ENCODE measurements around the gene AGAP6. TPM values are rescaled to one million over a fixed set of nuclear protein-coding genes. Genes with fewer than 3 reads are reported as not detected.
"Not testable (repeated sequence)": the region's sequence is repeated elsewhere in the genome, so short reads cannot be mapped to it uniquely, and the experiment has no call there.

The AGAP6 gene
- polyA plus RNA-seq, 3 donors = 0.31 to 37.6 (median 0.65) TPM

DNA sequence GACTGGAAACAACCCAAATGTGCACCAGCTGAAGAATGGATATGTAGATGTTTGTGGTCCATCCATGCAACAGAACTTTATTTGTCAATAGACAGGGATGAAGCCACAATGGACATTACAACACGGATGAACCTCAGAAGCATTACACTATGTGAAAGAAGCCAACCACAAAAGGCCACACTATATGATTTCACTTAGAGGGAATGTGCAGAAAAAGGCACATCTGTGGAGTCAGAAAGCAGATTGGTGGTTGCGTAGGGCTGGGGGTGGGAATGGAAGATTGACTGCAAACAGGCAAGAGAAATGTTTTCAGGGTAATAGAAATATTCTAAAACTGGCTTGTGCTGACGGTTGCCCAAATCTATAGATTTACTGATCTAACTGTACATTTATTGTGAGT, 45.3 kb downstream of the AGAP6 start:
- Histone ChIP-seq H3K4me1 (ENCODE audit: control insufficient read depth in 1 of 2, insufficient read depth in 2 of 2, low read length in 2 of 2) (no peaks in the 10 kb centered on the region), H3K79me2 (ENCODE audit: insufficient read depth, low read length) (no peaks in the 10 kb centered on the region), H3K27me3 (ENCODE audit: control insufficient read depth in 2 of 2, insufficient read depth in 2 of 2, low read length in 2 of 2) (no peaks in the 10 kb centered on the region), H3K4me2 (replicated peaks; ENCODE audit: extremely low read depth, low read length, poor library complexity, severe bottlenecking) (no peak overlapping the region), H2AFZ (ENCODE audit: insufficient read depth, low read depth, low read length, poor library complexity, severe bottlenecking) (no peak overlapping the region), H3K9me3 (replicated peaks in 1 of 2; ENCODE audit: control insufficient read depth in 1 of 2, insufficient read depth in 1 of 2, low read length in 2 of 2) (no peaks in the 10 kb centered on the region), H3K27ac (ENCODE audit: low read depth in 1 of 2, low read length in 2 of 2) (no peak overlapping the region), H3K4me3 (replicated peaks in 1 of 3; ENCODE audit: low read depth in 2 of 3, low read length in 3 of 3) (no peak overlapping the region), H4K20me1 (ENCODE audit: insufficient read depth, low read length) (no peaks in the 10 kb centered on the region), H3K9ac (ENCODE audit: insufficient read depth, low read length, poor library complexity, severe bottlenecking) (no peak overlapping the region), H3K36me3 (replicated peaks in 1 of 2; ENCODE audit: control insufficient read depth in 1 of 2, insufficient read depth in 2 of 2, low read length in 2 of 2) (no peaks in the 10 kb centered on the region)
- Mint-ChIP-seq H3K9me3 (peaks cover 0 to 6% (median 0%) of the 10 kb centered on the region in 7 donors), H3K27me3 (ENCODE audit: low read depth in 3 of 3) (peaks cover 1 to 18% (median 1%) of the 10 kb centered on the region in 3 donors), H3K4me1 (peaks cover 2% of the 10 kb centered on the region), H3K36me3 (no peaks in the 10 kb centered on the region), H3K27ac (no peak overlapping the region), H3K4me3 (no peak overlapping the region)
- 100% methylated on average over 1 of the region's 3 CpGs for WGBS (ENCODE audit: insufficient coverage)
- TF ChIP-seq, protein P1, sequence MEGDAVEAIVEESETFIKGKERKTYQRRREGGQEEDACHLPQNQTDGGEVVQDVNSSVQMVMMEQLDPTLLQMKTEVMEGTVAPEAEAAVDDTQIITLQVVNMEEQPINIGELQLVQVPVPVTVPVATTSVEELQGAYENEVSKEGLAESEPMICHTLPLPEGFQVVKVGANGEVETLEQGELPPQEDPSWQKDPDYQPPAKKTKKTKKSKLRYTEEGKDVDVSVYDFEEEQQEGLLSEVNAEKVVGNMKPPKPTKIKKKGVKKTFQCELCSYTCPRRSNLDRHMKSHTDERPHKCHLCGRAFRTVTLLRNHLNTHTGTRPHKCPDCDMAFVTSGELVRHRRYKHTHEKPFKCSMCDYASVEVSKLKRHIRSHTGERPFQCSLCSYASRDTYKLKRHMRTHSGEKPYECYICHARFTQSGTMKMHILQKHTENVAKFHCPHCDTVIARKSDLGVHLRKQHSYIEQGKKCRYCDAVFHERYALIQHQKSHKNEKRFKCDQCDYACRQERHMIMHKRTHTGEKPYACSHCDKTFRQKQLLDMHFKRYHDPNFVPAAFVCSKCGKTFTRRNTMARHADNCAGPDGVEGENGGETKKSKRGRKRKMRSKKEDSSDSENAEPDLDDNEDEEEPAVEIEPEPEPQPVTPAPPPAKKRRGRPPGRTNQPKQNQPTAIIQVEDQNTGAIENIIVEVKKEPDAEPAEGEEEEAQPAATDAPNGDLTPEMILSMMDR (IDR thresholded peaks at IDR 0.05) = no peak
- intact Hi-C loops (cut with micrococcal nuclease) = no loop called here
- DNase-seq = no peak

GRCh38 chr10:50035337-50035736, 47.1 kb downstream of the AGAP6 start:
- H3K27ac ChIP-seq (ENCODE audit: low read depth in 1 of 2, low read length in 2 of 2); H3K4me1 Mint-ChIP-seq; H3K36me3 ChIP-seq (replicated peaks in 1 of 2; ENCODE audit: control insufficient read depth in 1 of 2, insufficient read depth in 2 of 2, low read length in 2 of 2); H4K20me1 ChIP-seq (ENCODE audit: insufficient read depth, low read length); H3K9ac ChIP-seq (ENCODE audit: insufficient read depth, low read length, poor library complexity, severe bottlenecking); H2AFZ ChIP-seq (ENCODE audit: insufficient read depth, low read depth, low read length, poor library complexity, severe bottlenecking); H3K4me3 Mint-ChIP-seq; H3K4me1 ChIP-seq (ENCODE audit: control insufficient read depth in 1 of 2, insufficient read depth in 2 of 2, low read length in 2 of 2); H3K9me3 Mint-ChIP-seq; H3K4me3 ChIP-seq (replicated peaks in 1 of 3; ENCODE audit: low read depth in 2 of 3, low read length in 3 of 3); H3K27me3 ChIP-seq (ENCODE audit: control insufficient read depth in 2 of 2, insufficient read depth in 2 of 2, low read length in 2 of 2); H3K36me3 Mint-ChIP-seq; H3K79me2 ChIP-seq (ENCODE audit: insufficient read depth, low read length); H3K4me2 ChIP-seq (replicated peaks; ENCODE audit: extremely low read depth, low read length, poor library complexity, severe bottlenecking); intact Hi-C loops (cut with micrococcal nuclease); H3K9me3 ChIP-seq (replicated peaks in 1 of 2; ENCODE audit: control insufficient read depth in 1 of 2, insufficient read depth in 1 of 2, low read length in 2 of 2): not testable (repeated sequence)
- H3K27ac Mint-ChIP-seq = peak overlapping the region in 2 of 7 donors; percentile 4 to 38
- peak in 1 of 3 donors; percentile 15 for DNase-seq
- peaks cover 0 to 15% (median 3%) of the 10 kb centered on the region in 3 donors for H3K27me3 Mint-ChIP-seq (ENCODE audit: low read depth in 3 of 3)
- 50% methylated on average over 1 of the region's 4 CpGs for whole genome bisulfite sequencing (ENCODE audit: insufficient coverage)

All from CD14-positive monocyte (primary cell).